ENCODE results near the gene CPVL.

Gene CPVL

GRCh38 chr7:29086545-29086944, 59.8 kb downstream of the CPVL start:
- no peak for DNase-seq

DNA sequence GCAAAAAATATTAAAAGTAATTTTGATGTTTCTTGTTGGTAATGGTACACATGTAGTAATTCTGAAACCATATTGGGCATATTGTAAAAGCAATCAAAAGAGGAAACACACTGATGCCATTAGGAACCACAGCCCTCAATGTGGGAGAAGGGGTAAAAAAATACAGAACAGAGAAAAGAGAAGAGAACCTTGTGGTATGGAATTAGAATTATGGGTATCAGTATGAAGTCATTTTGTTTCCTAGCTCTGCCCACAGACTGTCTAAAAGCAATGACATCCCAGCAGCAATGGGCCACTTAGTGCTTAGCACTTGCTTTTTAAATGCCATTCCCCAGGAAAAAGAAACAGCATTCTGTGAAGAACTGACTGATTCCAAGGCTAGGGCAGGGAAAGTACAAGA, 61.5 kb downstream of the CPVL start:
- DNase-seq, result no peak

- no peak for DNase-seq
Observed at GRCh38 chr7:29080803-29081202, 65.5 kb downstream of the CPVL start.

DNA sequence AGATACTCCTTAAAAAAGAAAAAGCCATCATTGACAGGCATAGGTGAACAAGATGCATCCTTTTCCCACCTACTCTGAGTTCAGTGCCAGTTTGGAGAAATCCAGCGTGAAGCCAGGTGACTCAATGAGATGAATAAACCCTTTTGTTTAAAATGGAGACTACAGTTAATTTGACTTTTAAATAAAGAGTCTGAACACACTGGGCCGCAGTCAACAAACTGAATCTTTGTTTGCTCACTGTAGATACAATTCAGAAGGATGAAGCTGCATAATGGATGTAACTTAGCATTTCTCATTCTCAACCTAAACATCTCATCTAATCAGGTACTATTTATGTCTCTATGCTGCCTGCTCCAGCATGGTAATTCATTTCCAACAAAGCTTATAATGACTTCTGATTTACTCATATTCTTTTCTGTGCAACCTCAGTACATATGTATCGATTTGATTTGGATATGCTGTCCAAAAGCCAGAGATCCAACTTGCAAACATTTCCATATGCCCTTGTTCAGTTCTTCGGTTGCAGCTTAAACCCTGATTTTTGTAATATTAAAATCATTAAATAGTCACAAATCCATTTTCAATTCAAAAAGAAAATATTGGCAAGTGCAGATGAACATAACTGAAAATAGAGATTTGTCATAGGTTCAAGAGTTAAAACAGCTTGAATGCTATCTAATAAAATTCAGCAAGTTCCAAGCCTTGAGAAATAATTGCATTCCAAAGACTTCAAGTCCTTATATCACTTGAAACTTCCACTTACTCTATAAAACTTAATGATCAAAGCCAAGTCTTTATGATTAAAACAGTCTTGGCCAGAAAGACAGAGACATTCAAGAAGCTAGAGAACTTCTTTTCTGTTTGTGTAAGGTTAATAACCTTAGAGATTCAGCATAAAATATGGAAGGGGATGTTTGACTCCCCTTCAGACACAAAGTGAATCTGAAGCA, 67.8 kb downstream of the CPVL start:
- no peak for DNase-seq

GRCh38 chr7:29077854-29078253, 68.5 kb downstream of the CPVL start:
- DNase-seq, result no peak

- DNase-seq, result no peak
Observed at GRCh38 chr7:29077176-29077575, 69.2 kb downstream of the CPVL start.

DNA sequence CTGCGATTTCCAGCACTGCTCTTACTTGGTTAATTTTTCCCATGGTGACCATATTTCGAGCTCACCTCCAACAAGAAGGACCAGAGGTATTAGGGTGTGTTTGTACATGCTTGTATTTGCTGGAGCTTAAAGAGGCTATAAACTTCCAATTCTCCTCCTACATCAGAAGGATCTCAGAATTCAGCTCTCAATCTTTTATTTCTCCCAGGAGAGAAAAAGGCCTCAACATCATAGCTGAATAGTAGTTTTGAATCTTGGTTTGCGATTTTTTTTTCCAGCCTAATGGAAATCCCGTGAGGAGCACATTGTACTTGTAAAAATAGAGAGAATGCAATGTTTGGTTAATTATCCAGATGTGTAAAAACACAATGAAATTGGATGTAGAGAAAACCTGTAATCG, 69.7 kb downstream of the CPVL start:
- no peak for DNase-seq

DNA sequence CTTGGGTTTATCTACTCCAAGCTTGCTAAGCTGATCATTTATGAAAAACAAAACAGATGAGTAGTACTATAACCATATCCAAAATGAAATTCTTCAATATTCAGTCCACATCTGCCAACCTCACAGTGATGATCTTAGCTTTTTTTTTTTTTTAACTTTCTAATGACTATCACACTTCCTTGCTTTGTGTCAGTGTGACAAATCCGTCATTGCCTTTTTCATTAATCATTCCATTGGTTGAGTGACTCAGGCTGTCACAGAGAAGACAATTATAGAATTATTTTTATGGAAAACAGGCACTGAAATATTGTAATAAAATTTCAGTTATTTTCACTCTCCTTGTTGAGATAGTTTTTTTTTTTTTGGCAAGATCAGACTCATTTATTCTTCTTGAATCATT, 70.7 kb downstream of the CPVL start:
- DNase-seq, result no peak

DNA sequence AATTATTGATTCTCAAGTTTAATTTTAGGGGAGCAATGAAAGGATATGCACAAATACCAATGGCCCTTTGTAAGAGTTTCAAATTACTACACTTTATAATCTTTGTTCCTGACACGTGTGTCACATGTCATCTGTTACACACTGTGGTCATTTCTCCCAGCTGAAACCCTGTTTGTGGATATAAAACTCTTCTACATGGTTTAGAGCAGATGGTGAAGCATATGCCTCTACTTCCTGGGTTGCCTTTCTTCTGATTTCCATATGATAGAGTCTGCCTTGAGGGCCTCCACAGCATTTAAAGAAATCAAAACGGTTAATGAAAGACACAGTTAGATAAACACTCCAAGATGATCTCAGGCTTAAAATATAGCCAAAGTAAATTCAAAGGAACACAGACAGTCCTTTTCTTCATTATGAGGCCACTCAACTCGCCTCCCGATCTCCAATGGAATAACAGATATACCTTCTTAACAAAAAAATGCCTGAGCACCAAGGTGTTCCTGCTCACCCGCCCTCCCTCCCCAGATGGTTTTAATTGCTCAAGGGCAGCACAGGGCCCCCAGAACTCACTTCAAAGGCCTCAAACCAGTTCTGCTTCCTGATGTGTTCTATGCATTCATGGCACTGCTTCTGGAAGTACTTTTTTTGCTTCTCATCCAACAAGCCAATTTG, 75.0 kb downstream of the CPVL start:
- no peak for DNase-seq

DNA sequence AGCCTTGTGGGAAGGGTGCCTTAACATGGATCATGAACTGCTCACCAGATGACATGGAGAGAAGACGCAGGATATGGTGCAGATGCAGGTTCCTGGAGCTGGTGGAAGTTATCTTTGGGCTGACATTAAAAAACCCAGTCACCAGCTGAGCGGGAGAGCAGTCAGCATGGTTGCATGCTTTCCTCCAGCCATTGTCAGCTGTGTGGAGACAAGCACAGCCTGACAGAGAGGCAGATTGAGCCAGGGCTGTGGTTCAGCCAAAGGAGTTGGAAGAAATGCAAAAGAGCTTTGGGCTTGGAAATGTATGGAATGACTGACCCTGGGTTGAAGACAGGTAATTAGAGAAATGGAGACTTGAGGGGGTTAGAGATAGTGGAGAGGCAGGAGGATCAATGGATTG, 79.7 kb downstream of the CPVL start:
- DNase-seq, result no peak

DNA sequence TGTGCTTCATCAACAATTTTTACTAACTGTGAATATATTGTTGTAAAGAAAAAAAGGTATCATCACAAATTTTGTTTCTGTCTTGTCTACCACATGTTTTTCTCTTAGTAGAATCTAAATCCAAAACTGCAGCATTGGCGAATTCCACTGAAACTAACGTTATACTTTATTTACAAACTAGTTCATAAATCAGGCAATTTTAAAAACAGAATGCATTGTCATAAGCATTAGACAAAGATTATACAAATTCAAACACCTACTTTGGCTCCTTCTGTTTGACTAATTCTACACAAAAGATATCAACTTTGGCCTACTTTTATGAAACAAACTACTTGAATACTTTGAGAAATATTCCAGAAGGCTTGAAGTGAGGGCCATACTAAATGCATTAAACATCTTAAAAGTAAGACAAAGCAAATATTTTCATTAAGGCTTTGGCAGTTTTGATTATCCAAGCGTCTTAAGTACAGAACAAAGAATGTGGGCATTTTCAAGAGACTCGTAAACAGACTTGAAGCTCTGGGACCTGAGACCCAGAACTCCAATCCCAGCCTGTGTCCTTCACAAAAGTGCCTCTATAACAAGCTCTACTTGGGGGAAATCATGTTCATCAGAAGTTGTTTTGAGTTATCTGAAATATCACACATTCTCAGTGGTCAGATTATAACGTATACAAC, 81.0 kb downstream of the CPVL start:
- DNase-seq, result no peak

DNA sequence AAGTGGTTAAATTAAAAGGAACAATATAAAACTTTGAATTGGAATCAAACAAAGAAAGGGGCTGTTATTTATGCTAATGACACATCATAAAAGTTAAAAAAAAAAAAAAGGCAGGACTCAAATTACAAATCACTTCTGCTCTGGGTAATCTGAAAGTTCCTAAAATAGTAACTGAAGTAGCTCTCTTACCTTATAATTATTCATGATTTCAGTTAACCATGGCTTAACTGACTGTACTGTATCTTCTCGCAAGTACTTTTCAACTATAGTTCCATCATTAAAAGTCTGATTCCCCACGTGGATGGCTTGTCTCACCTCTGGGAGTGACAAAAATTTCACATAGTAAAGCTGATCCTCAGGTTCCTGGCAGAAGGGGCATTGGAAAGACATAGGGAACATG, 82.5 kb downstream of the CPVL start:
- no peak for DNase-seq

DNA sequence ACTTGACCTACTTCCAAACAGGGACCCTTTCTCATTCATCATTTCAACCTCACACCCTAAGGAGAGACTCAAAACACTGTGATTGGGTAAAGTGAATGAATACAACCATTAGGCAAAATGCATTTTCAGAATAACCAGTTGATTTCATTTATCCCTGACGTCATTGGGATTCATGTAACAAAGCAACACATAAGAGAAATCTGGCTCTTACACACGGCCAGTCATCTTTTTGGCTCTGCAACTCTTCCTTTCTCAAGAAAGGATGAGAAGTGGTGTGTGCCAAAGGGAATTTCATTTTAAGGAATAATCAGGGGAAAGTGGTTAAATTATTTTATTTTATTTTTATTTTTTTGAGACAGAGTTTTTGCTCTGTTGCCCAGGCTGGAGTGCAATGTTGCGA, 83.1 kb downstream of the CPVL start:
- no peak for DNase-seq

DNA sequence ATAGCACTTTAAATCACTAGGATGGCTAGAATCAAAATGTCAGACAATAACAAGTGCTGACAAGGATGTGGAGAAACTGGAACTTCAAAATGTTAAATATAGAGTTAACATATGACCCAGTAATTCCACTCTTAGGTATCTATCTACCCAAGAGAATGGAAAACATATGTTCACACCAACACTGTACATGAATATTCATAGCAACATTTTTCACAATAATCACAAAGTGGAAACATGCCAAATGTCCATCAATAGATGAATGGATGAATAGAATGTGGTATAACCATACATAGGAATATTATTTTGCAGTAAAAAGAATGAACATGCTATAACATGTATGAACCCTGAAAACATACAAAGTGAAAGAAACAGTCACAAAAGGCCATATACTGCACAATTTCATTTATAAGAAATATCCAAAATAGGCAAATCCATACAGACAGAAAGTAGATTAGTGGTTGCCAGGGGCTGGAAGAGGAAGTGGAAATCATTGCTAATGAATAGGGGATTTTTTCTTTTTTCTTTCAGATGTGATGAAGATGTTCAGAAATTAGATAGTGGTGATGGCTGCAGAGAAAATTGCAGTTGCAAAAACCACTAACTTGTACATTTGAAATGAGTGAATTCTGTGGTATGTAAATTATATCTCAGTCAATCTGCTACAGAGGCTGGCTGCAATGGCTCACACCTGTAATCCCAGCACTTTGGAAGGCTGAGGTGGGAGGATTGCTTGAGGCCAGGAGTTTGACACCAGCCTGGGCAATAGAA, 93.0 kb downstream of the CPVL start:
- no peak for DNase-seq

GRCh38 chr7:29046978-29047377, 99.4 kb downstream of the CPVL start:
- DNase-seq, result no peak

- no peak for DNase-seq
Observed at GRCh38 chr7:29045258-29046086, 100.9 kb downstream of the CPVL start.

DNA sequence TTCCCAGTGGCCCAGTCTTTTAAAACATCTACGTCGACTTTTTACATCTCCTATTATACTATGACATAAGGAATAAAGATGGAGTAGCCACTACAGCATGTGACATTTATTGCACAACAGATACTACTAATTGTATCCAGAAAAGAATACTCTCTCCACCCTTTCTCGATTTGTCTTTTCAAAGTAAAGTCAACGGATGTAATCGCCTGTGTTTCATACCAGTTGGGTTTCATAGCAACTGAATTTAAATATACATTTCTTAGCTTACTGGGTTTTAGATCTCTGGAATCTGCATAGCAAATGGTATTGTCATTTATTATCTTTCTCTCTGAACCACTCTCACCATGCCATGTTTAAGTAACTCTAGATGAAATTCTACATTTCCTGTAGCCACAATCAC, 101.8 kb downstream of the CPVL start:
- DNase-seq, result no peak

DNA sequence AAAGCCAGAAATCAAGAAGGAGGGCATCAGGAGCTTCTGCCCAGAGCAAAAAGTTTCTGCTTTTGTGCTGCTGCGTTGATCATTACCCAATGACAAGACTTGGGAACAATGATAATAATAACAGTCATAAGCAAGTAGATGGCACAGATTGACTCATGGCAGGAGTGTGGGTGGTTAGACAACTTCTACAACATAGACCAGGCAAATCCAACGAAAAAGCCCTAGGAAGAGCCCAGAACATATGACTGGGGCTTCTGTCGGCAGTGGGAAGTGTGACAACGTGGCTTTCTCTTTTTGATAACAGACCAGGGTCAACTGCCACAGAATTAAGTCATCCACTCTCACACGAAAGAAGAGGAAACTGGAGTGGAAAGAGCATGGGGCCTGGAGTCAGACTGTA, 102.8 kb downstream of the CPVL start:
- no peak for DNase-seq

DNA sequence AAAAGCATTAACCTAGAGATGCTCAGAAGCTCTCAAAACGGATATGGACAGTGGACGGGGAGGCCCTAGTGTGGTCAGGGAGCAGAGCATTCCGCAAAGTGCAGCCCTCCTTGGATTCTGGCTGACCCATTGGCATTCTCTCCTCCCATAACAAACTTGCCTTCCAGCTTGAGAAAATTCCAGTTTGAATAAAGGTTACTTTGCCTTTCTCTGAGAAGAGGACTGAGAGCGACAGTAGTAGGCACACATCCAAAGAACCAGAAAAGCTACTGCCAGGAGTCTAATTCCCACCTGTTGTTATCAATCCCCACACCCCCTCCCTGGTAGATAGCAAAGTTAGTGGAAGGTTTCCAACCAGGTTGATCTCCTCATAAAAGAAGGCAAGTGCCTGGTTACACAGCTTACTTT, 103.5 kb downstream of the CPVL start:
- no peak for DNase-seq

DNA sequence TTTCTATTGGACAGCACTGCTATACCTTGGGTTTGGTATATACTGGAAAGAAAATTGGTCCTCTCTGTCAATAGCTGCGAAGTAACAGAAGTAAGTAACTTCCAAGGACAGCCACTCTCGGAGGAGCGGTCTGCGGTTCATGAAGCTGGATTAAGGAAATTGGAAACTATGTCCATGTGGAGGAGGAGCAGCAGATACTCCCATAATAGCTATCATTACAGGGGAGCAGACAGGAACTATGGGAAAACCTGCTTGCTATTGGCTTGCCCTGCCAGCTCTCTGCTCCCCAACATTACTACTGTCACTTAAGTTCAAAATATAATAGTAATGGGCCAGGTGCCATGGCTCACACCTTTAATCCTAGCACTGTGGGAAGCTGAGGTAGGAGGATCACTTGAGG, 104.3 kb downstream of the CPVL start:
- DNase-seq, result no peak

DNA sequence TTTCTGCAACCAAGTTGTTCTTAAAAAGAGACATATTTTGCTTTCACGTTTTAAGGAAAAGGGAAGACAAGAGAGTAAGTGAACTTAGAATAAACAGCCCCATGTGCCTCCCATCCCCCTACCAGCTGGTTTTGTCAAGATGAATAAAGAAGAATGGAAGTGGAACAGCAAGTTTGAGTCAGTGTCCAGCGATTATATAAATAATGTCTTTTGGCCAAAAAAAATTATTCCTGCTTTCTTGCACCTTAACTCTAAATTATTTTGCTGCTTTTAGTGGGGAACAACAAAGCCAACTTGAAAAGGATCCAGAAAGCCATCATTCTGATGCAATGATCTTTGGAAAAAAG, 105.8 kb downstream of the CPVL start:
- no peak for DNase-seq
